HG03064 (cell line): ENCODE results near the gene MED10.
"Not testable (repeated sequence)": the region's sequence is repeated elsewhere in the genome, so short reads cannot be mapped to it uniquely, and the experiment has no call there.

Experiments
- ATAC-seq: cut with Tn5 transposase; IDR thresholded peaks from one replicate; pipeline ENCODE4 v1.9.1; 2021; ENCODE audit warnings: low read depth; ENCODE audit not compliant: unreplicated experiment

MED10 gene

DNA sequence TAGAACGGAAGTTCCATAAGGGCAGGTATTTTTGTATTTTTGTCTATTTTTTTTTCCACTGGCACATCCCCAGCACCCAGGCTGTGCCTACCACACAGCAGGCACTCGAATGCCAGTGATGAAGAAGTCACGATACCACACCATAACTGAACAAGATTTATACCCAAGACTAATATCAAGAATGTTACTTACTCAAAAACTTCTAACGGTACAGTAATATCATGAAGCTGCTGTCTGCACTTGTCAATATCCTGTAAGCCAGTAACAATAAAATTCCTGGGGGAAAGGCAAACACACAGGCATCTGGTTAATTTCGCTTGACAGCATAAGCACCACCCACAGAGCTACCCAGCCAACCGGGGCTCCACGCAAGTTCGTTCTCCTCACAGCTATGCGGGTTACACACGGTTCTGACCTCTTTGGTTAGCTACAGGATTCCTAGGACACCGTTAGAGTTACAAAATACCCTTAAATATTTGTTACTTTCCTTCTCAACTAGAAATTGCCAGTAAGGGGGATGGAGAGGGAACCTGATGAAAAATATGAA is 1.3 kb downstream of the MED10 start:
- ATAC-seq, result no peak

DNA sequence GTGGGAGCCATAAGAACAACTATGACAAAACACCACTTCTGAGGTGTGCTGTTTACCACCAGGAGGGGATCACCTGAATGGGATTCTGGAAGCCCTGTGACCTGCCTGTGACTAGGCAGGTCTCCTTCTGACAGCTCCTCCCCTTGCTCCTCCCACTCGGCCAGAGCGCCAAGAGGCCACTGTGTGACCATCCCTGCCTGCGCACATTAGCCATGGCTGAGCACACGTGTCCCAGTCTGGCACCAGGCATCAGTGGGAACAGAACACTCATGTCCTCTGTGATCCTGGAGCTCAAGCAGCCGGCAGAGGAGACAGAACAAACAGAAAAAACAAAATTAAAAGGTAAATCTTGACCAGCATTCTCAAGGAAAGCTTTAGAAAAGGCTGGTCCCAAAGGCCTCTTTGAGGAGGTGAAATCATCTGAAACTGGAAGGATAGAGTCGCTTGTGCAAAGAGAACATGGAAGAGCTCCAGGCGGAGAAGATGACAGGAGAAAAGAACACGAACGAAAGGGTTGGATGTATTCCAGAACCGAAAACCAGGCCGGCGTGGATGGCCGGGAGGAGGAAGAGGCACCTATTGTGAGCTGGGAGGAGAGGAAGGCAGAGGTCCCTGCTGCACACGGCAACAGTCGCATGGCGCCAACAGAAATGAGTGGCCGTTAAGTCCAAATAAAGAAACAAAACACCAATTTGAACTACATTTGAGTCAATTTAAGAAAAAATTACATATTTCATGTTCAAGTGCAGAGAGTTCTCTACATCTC is 5.1 kb downstream of the MED10 start:
- ATAC-seq, result no peak

DNA sequence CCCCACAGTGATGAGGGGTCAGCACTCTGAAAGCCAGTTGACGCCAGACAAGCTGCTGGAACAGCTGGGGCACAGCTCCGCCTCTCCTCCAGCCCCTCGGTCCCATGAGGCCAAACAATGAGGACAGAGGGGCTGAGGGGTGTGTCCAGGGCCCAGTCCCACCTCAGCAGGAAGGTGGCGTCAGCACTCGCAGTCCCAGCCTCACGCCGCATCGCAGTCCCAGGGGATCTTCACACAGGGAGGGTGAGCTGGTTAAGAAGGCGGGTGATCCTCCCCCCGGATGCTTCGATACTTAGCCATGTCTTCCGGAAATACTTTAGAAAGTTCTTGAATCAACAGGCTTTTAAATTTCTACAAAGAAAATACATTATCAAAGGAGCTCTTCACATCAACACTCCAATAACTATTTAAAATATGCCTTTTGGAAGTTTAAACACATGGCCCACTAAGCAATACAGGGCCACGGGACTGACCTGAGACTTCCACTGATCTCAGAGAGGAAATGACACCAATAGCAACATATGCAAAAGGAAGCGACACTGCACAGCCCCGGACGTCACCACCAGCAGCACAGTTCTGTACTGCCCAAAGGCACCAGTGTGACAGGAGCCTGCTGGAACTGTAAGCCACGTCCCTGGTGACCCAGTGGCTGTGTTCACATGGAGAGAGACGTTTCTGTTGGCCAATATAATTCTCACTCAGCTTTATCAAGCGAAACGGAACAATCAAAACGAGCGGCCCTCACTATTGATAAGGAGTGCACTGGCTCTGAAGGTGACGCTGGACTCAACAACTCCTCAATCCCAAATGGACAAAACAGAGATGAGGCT is 5.9 kb downstream of the MED10 start:
- ATAC-seq, result no peak

DNA sequence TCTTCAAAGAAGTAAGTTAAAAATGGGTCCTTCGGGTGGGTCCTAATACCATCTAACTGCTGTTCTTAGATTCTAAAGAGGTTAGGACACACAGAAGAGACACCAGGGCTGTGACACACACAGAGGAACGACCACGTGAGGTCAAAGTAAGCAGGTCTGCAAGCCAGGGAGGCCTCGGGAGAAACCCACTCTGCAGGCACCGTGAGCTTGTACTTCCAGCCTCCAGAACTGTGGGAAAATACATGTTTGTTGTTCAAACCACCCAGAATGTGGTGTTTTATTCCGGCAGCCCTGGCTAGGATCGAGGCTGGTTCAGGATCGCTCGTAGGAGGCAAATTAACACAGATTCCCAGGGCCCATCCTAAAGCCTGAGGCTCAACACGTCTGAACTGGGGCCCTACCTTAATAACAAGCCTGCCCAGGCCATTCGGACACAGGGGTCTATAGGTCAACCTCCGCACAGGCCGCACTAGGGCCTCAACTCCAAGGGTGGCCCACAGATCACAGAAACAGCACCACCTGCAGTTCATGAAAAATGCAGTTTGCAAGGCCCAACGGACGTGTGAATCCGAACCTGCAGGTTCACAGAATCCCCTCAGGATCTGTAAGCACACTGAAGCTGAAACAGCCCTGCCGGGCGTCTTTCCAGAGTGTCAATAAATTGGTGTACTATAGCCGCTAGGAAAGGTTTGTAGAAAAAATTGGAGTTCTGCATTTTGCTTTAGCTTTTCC is 7.1 kb downstream of the MED10 start:
- no peak for ATAC-seq

DNA sequence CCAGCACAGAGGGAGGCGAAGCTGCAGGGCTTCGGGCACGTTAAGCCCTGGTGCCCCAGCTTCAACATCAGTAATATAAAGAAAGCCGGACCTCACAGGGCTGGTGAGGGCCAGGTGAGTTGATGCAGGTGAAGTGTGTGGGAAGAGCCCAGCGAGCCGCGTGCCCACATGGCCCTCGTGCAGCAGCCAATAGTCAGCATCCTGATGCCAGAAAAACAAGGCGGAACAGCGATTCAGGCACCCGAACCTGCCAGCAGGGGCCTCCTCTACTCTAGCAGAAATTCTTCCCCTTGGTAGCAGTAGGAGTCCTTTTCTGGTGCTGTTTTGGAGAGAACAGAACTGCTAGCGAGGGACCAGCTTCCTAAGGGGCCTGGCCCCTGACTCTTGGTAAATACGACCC is 7.8 kb downstream of the MED10 start:
- no peak for ATAC-seq

DNA sequence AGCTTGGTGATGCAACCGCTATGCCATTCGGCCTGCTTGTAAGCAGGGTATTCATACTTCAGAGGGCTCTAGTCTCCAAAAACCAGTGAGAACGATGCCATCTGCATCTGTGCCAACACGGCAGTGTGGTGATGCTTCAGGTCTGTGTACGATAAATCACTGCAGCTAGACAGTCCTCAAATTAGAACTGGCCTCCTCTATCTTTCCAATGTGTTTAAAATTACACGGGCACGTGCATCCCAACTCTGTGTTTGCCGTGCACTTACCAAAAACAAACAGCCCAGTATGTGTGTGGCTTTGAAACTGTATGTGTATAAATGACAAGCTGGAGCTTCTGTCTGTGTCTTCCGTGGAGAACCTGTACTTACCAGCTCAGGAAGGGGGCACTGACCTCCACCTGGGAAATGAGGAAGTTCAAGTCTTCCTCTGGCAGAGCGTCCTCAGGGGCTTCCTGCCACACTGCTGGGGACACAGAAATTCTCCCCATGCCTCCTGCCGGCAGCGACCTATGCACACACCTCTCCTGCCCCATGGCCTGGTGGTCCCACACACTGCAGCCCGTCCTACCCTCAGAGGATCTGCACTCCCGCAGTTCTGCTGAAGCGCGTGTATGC is 12.3 kb downstream of the MED10 start:
- no peak for ATAC-seq

DNA sequence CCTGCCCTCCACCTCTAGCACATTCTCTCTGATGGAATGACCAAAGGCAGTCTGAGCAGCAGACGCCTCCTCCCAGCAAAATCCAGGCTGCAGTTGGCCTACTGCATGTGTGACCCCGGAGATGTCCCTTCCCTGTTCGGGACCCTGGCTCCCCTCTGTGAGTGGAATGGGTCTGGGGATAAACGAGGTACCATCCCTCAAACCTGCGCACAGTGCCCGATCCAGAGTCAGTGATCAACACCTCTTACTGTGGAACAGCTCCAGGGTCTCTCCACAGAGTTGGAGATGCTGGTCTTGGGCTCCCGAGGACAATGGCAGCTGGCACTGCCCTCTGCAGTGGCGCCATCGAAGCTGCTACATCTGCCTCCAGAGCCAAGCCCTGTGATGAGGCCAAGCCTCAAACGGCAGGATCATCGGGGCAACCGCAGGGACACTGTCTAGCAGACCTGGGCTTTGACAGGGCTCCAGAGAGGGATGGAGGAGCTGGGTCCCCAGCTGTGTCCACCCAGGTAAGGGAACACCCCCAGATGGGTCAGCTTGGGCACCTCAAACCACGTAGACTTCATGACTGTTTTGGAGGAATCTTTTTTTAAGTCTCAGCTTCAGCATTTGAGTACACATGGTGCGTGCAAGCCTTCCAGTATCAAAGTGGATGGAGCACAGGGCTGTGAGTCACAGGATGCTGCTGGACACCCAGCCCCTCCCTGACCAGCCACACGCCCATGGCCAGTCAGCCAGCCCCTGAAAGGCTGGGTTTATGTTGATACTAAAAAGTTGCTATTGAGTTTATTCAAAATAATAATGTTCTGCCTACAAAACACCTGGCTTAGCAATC is 13.0 kb downstream of the MED10 start:
- no peak for ATAC-seq

DNA sequence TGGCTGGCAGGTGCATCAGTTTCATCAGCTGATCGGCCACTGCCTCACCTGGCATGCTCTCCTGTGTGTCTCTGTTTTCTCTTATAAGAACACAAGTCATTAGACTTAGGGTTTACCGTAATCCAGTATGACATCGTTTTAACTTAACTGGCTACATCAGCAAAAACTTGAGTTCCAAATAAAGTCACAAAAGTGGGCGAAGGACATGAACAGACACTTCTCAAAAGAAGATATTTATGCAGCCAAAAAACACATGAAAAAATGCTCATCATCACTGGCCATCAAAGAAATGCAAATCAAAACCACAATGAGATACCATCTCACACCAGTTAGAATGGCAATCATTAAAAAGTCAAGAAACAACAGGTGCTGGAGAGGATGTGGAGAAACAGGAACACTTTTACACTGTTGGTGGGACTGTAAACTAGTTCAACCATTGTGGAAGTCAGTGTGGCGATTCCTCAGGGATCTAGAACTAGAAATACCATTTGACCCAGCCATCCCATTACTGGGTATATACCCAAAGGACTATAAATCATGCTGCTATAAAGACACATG is 14.8 kb downstream of the MED10 start:
- not testable (repeated sequence) for ATAC-seq

DNA sequence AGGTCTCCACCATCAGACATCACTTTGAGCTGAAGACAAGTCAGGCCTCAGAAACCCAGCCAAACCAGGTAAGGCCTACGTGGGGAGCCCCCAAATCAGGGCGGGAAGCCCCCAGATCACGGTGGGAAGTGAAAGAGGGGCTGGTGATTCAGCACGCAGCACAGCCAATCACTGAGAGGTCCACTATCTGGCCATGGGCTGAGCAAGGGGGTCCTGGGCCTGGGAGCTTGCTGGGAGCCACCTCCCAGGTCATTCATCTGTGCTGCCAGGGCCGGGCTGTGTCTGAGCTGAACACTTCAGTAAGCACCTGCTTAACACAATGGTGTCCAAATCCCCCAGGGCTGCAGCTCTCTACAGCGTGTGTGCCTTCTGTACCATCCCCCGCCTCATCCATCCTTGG is 15.5 kb downstream of the MED10 start:
- no peak for ATAC-seq

DNA sequence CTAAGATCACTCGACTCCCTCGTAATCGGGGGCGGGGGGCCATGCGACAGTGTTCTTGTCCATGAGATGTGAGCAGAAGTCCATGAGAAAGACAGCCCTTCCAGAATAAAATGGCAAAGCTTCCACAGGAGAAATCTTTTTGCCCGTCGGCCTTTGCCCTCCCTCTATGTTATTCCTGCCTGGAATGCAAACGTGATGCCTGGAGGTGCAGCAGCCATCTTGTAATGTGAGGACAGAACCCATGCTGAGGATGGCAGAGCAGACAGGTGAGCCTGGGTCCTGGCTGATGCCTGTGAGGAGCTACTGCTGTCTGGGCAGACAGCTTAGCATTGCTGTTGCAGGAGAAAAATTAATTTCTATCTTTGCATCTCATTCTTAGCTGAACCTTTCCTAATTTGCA is 17.2 kb downstream of the MED10 start:
- ATAC-seq, result no peak

DNA sequence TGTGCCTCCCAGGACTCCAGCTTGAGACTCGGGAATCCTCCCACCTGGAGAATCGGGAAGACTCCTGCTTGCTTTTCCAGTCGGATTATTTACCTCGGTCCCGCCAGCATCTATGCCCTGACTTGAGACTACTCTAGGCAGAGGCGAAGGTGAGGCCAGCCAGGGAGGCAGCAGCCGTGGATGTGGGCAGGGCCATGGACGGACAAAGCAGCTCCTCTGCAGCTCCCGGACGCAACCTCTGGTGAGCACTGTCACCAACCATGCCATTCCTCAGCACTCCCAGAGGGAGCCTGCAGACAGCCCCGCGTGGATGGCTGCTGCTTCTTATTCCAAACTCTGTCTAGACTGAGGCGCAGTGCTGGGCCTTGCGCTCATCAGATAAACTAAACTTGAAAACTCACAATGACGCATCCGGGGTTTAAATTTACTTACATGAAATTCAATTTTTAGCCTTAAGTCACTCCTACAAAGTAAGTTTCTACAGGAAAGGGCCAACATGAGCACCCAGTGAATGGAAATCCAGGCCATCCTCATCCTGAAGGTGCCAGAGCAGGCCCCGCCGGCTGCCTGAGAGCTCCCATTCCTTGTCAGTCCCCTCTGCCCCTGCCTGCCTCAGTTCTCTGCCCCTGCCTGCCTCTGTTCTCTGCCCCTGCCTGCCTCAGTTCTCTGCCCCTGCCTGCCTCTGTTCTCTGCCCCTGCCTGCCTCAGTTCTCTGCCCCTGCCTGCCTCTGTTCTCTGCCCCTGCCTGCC is 17.8 kb downstream of the MED10 start:
- ATAC-seq, result no peak

DNA sequence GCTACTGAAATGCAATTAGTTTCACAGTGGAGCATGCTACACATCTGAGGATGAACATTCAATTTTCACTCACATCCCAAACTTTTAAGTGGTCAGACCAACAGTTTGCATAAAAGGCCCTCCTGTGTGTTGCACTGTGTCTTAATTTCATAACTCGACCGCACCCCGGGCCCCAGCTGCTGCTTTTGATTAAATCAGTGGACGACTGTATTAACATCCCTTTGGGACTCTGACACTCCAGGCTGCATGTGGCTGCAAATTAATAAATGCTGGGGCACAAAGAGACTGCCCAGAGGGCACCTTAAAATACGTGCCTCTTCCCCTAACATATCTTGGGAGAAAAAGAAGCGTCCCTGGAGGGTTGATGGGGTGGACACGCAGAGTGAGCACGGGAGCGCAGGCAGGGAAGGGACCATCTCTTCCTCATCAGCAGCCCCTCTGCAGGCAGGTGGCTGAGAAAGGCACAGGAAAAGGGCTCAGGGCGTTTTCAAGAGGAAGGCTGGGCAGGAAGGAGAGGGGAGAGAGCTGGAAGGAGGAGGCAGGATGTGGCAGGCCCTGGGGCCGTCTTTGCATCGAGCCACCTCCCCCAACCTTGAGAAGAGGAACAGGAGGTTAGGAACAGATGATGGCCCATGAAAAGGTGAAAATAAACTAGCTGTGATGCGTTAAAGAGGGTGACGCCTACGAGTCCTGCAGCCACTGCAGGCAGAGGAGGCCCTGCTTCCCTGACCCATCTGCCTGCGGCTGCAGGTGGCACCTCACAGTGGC is 18.6 kb downstream of the MED10 start:
- peak; percentile 68 for ATAC-seq

DNA sequence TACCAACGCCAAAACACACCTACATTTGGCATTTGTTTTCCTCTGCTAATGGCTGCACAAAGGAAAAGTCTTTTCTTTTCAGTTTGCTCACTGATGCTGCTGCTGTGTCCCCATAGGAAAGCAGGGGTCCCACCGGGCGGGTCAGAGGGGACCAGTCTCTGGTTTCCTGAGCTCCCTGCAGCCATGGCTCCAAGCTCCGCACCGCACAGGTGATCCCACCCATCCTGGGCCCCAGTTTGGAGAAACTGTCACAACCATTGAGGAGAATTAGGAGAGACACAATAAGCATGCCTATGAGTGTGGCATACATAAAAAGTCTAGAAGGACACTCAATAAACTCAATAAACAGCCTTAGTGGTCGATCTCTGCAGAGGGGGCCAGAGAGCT is 19.9 kb downstream of the MED10 start:
- no peak for ATAC-seq

DNA sequence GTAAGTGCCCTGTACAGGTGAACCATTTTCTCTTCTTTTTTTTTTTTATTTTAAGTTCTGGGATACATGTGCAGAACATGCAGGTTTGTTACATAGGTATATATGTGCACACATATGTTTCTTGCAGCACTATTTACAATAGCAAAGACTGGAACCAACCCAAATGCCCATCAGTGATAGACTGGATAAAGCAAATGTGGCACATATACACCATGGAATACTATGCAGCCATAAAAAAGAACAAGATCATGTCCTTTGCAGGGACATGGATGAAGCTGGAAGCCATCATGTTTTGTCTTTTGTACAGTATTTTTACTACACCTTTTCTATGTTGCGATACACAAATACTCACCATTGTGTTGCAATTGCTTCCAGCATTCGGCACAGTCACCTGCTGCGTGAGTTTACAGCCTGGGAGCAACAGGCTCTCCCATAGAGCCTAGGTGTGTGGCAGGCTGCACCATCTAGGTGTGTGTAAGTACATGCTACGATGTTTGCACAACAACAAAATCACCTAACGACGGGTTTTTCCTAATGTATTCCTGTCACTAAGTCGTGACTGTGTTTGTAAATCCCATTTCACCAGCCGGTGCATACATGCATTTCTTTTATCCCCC is 20.4 kb downstream of the MED10 start:
- not testable (repeated sequence) for ATAC-seq

DNA sequence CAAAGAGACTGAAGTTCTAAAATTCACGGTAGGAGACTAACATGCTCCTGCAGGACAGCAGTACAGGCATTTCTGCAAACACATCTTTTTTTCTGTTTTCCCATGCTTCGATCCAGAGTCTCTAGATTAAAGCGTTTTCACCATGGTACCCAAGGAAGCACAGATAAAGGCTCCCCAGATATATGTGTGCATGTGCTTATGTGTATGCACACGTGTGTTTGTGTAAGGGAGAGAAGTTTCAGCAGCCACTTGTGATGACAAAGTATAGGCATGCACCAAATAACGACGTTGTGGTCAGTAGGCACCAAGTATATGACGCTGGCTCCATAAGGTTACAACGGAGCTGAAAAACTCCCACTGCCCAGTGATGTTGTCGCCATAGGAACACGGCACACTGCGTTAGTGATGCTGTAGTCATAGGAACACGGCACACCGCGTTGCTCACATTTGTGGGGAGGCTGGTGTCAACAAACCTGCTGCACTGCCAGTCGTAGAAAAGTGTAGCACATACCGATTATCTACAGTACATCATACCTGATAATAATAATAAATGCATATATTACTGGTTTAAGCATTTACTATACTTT is 21.7 kb downstream of the MED10 start:
- ATAC-seq, result no peak

DNA sequence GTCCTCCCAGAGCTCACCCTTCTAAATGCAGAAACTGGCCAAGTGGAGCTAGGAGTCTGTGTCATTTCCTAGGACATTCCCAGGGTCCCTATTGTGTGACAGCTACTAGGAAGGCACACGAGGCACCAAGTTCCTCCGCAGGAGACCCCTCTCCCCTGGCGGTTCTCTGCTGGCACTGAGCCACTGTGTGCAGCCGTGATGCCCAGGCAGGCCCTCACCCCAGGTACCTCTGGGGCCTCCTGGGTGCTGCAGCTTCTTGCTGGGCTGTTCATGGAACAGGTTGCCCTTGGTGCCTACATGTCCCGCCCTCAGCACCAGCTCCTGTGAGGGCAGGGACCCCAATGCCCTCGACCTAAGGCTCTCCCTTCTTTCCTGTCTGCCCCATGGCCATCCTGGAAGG is 23.1 kb downstream of the MED10 start:
- ATAC-seq, result no peak

DNA sequence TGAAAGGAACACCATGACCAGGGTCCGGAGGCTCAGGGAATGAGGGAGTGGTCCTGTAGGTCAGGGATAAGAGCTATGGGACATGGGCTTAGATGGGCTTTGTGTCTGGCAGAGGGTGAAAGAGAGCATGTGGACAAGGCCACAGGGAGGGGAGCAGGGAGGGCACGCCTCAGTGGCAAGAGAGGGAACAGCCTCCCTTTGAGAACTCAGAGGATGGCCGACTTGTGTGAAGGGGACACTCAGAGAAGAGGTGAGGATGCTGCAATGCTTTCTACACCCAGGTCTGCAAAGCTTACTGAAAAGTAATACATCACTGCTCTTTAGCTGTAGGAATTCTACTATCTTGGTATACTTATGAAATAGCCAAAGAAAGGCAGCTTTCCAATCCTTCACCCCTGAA is 23.5 kb downstream of the MED10 start:
- ATAC-seq, result no peak
